Ovary (tissue), 9 donors: ENCODE results near the gene PWWP2B. TPM values are rescaled to one million over a fixed set of nuclear protein-coding genes. Genes with fewer than 3 reads are reported as not detected.

Source experiments
- DNase-seq, 5 donors: peaks; one replicate each; pipeline ENCODE4 v3.0.0-alpha.2; 2019 to 2020
- H3K27ac ChIP-seq, 2 donors: fragments of 200-600 bp; one replicate each; pipeline versions ENCODE4 v1.5.1 to v1.8.0; 2019 to 2022
- H3K27me3 ChIP-seq: fragments of 200-600 bp; one replicate; pipeline ENCODE4 v1.8.0; 2022
- H3K36me3 ChIP-seq: fragments of 200-600 bp; sonication (generic); one replicate; pipeline ENCODE4 v1.5.1; 2019
- H3K4me1 ChIP-seq: one replicate; pipeline ENCODE4 v1.8.1; 2013; ENCODE audit warnings: mild to moderate bottlenecking, moderate library complexity; ENCODE audit not compliant: insufficient read depth
- H3K4me3 ChIP-seq: fragments of 200-600 bp; sonication (generic); one replicate; pipeline ENCODE4 v1.5.1; 2017
- H3K9me3 ChIP-seq, 2 donors: fragments of 200-600 bp in 1 of 2; sonication (generic) in 1 of 2; one replicate each; pipeline versions ENCODE4 v1.5.1 to v1.8.1; 2013 to 2019; ENCODE audit warnings: mild to moderate bottlenecking in 1 of 2, moderate library complexity in 1 of 2
- CTCF ChIP-seq, 3 donors: fragments of 450-650 bp in 2 of 3; fragments of 200-600 bp in 1 of 3; IDR thresholded peaks; one replicate each; pipeline versions ENCODE4 v1.5.1 to v1.8.0; 2016 to 2022; ENCODE audit warnings: antibody characterized with exemption in 3 of 3, mild to moderate bottlenecking in 1 of 3
- EP300 ChIP-seq: sonication (generic); formaldehyde crosslinking; IDR thresholded peaks from one replicate; pipeline ENCODE4 v1.6.1; 2017; ENCODE audit warnings: antibody characterized with exemption
- POLR2A ChIP-seq: fragments of 450-650 bp; IDR thresholded peaks from one replicate; pipeline ENCODE4 v1.6.1; 2017; ENCODE audit warnings: antibody characterized with exemption, mild to moderate bottlenecking, moderate library complexity
- WGBS, 3 donors: extraction: QIAGEN DNeasy Blood & Tissue Kit in 1 of 3; methylation state at CpG; one replicate each; pipeline versions ENCODE4 v1.1.5 to v1.1.7; 2013 to 2017; 5-methylcytosine and 5-hydroxymethylcytosine counted together
- intact Hi-C, 4 donors: fragments of 100-400 bp; cut with DNase I; formaldehyde crosslinking; loops; one replicate each; pipeline versions ENCODE4 v1.11.0 to v1.15.1; 2022 to 2023
- polyA plus RNA-seq, 2 donors: library from polyadenylated mRNA; stranded (reverse); fragments of 200-250 nt in 1 of 2; fragments of 350-450 nt in 1 of 2; fragmentation: Illumina TruSeq in 1 of 2; extraction: RNeasy Lipid Tissue Mini Kit (QIAGEN cat#74804) in 1 of 2; gene quantifications; one replicate each; pipeline ENCODE4 v1.2.3, GENCODE V29; 2013 to 2014
- total RNA-seq, 7 donors: library from RNA; depleted of rRNA in 2 of 7; stranded (reverse); fragments of >200 nt in 2 of 7; fragmentation: NEBNext Ultra II Directional in 3 of 7; extraction: Animal tissue kit (Norgen Biotek cat#: 25700) in 3 of 7; gene quantifications; one replicate each; pipeline versions ENCODE4 v1.1.0 to v1.2.4, GENCODE V29; 2016 to 2023
- donor health status: DM: no; HTN: no; CAD: no; lungs with moderate emphysema.
- donor health status: DM: no; HTN: no; CAD: no.
- donor health status: Bipolar disorder and iron deficiency.
- donor health status: DM: yes; HTN: yes; CAD: no.
- donor health status: DM: no; HTN: no; CAD: no.
- donor health status: DM: yes; HTN: yes; CAD: no.

Gene PWWP2B
- total and polyA plus RNA-seq, 9 donors: 1.1 to 26.0 (median 14.9) TPM

- Histone ChIP-seq H3K27me3 (no peaks in the 10 kb centered on the region), H3K4me3 (no peak overlapping the region), H3K9me3 (no peaks in the 10 kb centered on the region), H3K4me1 (peaks cover 25% of the 10 kb centered on the region), H3K36me3 (no peaks in the 10 kb centered on the region), H3K27ac (no peak overlapping the region)
- WGBS, 3 donors: 96 to 98% (median 97%) methylated on average over 33 to 35 of the region's 35 CpGs
- intact Hi-C loops: loop anchor here in 3 of 4 donors (5.0 kb wide), 2 partner anchors 75 to 80 kb away; partner anchors contain the start of gene INPP5A (in 2 of the 3)
- DNase-seq: peak in 1 of 5 donors; percentile 28
- TF ChIP-seq CTCF (IDR thresholded peaks at IDR 0.05): no peak
- no peak for TF ChIP-seq POLR2A
- TF ChIP-seq EP300: no peak
Observed at GRCh38 chr10:132462463-132463332, 65.7 kb downstream of the PWWP2B start.

GRCh38 chr10:132463333-132464255, 66.6 kb downstream of the PWWP2B start:
- intact Hi-C loops: loop anchor here (2.0 to 5.0 kb wide), 4 partner anchors 57 to 79 kb away; partner anchors contain the start of gene INPP5A (in 3 of the 4)
- no peak for TF ChIP-seq EP300
- no peak for TF ChIP-seq POLR2A
- TF ChIP-seq CTCF (IDR thresholded peaks at IDR 0.05): peak in 1 of 3 donors; percentile 29
- Histone ChIP-seq H3K4me1 (peaks cover 27% of the 10 kb centered on the region), H3K36me3 (no peaks in the 10 kb centered on the region), H3K4me3 (no peak overlapping the region), H3K9me3 (no peaks in the 10 kb centered on the region), H3K27ac (peak overlapping the region; percentile 38 to 76), H3K27me3 (no peaks in the 10 kb centered on the region)
- DNase-seq: peak in 1 of 5 donors; percentile 39
- WGBS, 3 donors: 76 to 85% (median 82%) methylated on average over 26 to 30 of the region's 30 CpGs

- H3K4me1 ChIP-seq: peaks cover 29% of the 10 kb centered on the region
- H3K27ac ChIP-seq: peak overlapping the region; percentile 38 to 76
- 17 to 30% (median 20%) methylated on average over 22 of the region's 22 CpGs for WGBS, 3 donors
- peak; percentile 86 to 94 (median 89) for DNase-seq
- intact Hi-C loops: loop anchor here (2.0 to 5.0 kb wide), 5 partner anchors 53 to 78 kb away; partner anchors contain the start of gene INPP5A (in 3 of the 4)
- no peaks in the 10 kb centered on the region for H3K9me3 ChIP-seq
- TF ChIP-seq POLR2A (no peak), EP300 (no peak), CTCF (IDR thresholded peaks at IDR 0.05) (no peak)
- no peak overlapping the region for H3K4me3 ChIP-seq
- no peaks in the 10 kb centered on the region for H3K27me3 ChIP-seq
- H3K36me3 ChIP-seq: no peaks in the 10 kb centered on the region
Observed at GRCh38 chr10:132464256-132465192, 67.5 kb downstream of the PWWP2B start.
